ENCODE data around the gene LRRC59.

- TF ChIP-seq CTCF (IDR thresholded peaks at IDR 0.05; ENCODE audit: poor library complexity, severe bottlenecking) (no peak), RAD21 (conservative IDR thresholded peaks at IDR 0.05) (no peak), POLR2AphosphoS5 (IDR thresholded peaks at IDR 0.05) (no peak), EP300 (conservative IDR thresholded peaks at IDR 0.05; ENCODE audit: poor library complexity, severe bottlenecking) (no peak), REST (IDR thresholded peaks at IDR 0.05; ENCODE audit: borderline replicate concordance) (no peak), TAF1 (IDR thresholded peaks at IDR 0.05; ENCODE audit: low read depth) (no peak), EZH2 (IDR thresholded peaks at IDR 0.05; ENCODE audit: borderline replicate concordance, insufficient read depth, low read length, poor library complexity, severe bottlenecking) (no peak)
These were observed 4.7 kb downstream of the LRRC59 start for GRCh38 chr17:50392621-50393020.

Data from neural cell (in vitro differentiated cells).